GM18907 (cell line): Measurements from ENCODE around the gene PDCD4.

Experiments
- ATAC-seq: cut with Tn5 transposase; IDR thresholded peaks from one replicate; pipeline ENCODE4 v1.9.1; 2021; ENCODE audit warnings: mild to moderate bottlenecking, moderate library complexity; ENCODE audit not compliant: unreplicated experiment

Gene PDCD4

DNA sequence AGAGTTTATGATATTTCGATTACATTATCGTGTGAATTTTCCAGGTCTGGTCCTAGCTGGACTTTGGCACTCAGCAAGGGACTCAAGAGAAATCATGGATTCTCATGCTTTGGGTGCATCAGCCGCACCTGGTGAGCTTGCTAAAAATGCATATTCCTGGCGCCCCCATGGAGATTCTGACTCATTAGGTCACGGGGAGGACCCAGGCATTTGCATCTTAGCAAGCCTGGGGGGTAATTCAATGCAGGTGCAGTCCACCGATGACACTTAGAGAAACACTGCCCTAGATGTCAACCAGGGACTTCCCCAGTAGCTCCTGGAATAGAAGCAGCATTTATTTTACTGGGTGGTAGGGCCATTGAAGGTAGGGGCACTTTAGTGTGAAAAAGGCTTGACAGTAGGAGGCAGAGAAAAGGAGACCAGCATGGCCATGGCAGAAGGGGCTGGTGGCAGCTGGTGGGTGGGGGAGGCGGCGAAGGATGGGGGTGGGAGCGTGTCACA is 29.9 kb upstream of the PDCD4 start:
- ATAC-seq, result peak; percentile 74

GRCh38 chr10:110842326-110842904 is 29.3 kb upstream of the PDCD4 start:
- no peak for ATAC-seq

- ATAC-seq, result peak; percentile 78
Observed at GRCh38 chr10:110843031-110843430, 28.7 kb upstream of the PDCD4 start.

DNA sequence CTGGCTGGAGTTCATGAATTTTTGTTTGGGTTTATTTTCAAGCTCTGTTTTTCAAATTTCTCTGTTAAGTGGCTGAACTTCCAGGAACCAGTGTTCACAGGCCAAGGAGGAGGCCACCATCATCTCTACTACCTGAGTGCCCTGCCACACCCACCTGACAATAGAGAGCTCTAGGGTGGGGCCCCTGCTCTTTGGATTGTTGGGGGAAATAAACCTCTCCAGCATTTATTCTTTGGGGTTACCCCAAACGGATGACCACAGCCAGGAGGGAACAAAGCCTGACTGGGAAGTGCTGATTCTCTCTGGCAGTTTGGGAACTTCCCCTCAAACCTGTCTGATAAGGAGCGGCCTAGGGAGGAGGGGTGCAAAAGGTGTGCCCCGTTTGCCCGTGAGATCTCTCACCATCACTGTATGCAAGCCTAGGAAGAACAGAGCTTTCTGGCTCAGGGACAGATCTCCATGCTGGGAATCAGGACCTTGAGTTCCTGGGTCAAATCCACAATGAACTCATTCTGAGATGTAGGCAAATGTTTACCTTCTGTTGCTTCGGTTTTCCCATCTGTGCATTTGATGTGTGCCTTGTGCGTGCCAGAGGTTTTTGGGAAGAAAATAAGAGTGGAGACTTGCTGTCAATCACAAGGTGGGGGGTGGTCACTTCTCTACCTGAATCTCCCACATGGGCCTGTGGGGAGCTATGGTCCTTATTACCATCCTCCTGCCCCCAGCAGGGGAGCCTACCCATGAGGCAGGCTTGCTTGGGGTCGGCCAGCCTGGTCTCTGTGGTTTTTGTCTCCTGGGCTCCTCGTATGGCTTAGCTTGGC is 27.7 kb upstream of the PDCD4 start:
- ATAC-seq, result no peak

DNA sequence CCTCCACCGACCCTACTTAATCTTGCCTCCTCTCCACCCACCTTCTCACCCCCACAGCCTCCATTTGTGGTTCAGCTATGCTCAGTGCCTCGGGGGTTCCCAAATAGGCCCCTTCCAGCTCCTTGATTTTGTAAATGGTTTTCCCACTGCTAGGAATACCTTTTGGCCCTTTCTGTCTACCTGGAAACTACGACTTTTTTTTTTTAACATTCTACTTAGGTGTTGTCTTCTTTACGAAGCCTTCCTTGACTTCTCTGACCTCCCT is 27.2 kb upstream of the PDCD4 start:
- ATAC-seq, result no peak

DNA sequence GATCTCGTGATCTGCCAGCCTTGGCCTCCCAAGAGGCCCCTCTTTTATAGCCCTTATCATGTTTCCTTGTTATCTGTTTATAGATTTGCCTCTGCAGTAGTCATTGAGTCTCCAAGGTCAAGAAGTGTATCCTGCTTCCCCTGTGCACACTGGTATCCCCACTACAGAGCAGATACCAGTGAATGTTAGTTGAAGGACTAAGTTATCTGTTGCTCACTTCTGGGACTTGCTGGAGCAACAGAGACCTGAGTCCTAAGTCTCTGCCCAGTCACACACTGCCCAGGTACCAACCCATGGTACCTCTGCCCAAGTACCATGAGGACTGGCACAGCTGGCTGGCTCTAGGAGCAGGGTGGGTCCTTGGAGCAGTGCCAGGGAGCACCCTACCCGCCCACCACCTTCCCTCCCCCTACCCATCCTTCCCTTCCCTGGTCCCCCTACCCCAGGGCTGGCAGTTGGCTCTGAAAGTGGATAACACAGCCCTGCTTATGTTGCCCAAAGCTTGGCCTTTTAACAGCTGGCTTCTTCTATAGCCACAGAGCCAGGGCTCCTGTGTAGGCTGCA is 26.5 kb upstream of the PDCD4 start:
- no peak for ATAC-seq

DNA sequence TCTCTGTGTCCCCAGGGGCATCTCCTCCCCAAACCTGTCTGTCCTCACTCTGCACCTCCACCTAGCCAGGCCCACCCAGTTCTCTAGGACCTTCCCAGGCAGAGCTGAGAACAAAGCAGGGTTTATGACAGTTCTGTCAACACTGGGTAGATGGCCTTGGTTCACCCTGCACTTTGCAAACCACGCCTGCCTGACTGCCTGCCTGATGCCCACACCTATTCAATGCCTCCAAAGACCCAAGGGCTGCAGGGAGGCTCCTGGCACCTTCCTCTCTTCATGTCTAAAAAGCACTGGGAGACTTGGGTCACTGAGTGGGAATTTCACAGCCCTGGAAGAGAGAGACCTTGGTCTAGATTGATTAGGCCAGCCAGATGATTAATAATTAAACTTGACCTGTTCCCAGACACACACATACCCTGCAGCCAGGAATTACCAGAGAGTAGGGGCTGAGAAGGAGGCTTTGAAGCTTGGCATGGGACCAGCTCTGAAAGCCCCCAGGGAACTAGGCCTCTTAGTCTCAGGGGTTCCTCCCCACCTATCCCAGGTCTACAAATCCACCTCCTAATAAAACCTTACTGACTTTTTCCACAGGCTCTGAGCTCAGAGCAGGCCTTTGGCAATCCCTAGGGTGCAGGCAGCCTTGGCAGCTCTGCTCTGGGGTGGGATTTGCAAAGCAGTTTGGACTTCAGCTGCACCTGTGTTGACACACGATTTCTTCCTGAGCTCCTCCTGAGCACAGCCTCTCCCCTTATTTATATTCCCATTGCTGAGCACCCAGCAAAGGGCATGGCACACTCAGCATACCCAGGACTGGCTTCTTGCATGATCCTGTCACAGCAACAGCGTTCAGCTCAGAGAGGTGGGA is 25.7 kb upstream of the PDCD4 start:
- no peak for ATAC-seq

GRCh38 chr10:110847374-110847773 is 24.4 kb upstream of the PDCD4 start:
- no peak for ATAC-seq

DNA sequence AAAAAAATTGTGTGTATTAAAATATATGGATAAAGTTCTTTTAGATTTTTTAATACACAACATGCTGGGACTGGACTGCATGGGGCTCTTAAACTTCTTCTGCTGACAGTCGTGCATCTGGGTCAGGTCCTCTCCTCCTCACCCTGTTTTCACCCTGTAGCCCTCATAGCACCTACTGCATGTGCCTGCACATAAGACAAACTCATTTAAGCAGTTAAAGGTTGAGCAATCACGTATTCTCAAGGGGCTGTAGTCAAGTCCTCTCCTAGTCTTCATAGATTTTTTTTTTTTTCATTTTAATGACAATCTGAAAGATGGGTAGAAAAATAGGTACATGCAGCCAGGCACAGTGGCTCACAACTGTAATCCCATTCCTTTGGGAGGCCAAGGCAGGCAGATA is 23.6 kb upstream of the PDCD4 start:
- ATAC-seq, result no peak

GRCh38 chr10:110850099-110850498 is 21.6 kb upstream of the PDCD4 start:
- no peak for ATAC-seq

DNA sequence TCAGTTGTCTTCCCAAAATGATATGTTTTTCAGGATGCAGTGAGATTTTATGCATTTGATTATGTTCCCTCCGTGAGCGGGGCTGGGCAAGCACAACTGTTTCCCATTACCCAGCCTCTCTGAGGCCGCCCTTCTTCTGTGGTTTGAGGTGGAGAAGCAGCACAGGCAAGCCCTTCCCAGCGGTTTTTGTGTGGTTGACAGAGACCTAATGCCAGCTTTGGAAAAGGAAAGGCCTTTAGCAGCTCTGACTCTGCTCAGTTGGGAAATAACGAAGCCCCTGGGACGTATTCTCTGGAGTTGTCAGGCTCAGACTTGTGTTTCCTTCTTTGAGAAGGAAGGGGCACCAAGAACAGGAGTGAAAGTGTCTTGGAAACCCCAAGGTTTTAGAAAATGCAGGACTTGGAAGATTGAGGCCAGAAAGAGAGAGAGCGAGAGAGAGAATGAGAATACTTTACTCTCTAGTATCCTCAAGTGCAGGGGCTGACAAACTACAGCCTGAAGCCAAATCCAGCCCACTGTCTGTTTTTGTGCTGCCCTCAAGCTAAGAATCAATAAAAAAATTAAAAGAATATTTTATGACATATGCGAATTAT is 20.6 kb upstream of the PDCD4 start:
- ATAC-seq, result no peak

DNA sequence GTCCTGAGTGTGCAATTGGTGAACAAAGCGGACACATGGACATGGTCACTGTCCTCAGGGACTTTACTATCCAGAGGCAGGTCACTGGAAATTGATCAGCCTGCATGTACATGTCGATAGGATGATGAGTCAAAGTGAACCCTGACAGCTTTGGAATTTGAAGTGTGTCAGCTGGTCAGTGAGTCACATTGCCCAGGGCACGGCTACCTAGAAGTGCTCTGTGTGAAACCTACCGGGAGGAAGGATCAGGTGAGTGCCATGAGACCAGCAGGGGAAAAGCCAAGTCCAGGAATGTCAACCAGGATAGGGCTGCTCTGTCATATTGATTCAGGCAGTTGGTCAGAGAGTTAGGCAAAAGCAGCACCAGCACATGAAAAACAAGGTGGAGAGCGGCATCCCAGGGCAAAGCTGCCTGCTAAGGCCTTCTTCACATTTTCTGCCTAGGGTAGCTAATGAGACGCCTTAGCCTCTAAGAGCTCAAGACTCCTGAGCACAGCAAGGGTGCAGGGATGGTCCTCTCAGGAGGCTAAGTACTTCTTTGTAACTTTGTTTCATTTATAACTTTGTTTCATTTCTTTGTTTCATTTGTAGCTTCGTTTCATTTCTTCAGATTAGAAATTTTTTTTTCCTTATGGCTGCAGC is 19.4 kb upstream of the PDCD4 start:
- no peak for ATAC-seq

- ATAC-seq, result no peak
Observed at GRCh38 chr10:110852947-110853346, 18.8 kb upstream of the PDCD4 start.

GRCh38 chr10:110853921-110854605 is 17.7 kb upstream of the PDCD4 start:
- no peak for ATAC-seq

GRCh38 chr10:110857265-110858171 is 14.2 kb upstream of the PDCD4 start:
- ATAC-seq, result peak; percentile 42

- no peak for ATAC-seq
Observed at GRCh38 chr10:110858297-110858934, 13.3 kb upstream of the PDCD4 start.

DNA sequence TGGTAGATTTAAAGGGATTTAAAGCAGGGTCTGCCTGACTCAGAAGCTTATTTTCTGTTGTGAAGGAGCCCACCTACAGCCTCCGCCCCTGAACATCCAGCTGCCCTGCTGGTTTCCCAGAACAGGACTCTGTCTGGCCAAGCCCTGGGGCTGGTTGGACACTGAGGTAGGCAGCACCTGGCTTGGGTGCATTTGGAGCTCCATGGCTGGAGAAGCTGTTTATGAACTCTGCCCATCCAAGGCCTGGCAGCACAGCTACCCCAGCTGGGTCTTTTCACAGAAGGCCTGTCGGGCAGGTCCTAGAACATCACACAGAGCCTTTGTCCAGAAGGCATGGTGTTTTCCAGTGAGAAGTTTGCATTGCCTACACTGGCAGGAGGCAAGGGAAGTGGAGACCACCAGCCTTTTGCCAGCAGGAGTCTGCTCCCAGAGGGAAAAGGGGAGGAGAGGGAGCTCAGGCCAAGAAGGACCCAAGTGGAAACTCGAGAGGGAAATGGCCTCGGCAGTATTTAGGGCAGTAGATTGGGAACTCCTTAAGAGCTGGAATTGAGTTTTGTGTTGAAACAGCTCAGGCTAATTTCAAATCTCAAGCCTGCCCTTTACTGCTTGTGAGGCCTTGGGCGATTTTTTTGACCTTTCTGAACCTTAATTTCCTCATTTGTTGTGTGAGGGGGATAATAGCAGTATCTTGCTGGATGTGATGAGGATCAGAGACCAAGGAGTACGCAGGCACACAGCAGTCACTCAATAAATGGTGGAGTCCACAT is 12.3 kb upstream of the PDCD4 start:
- no peak for ATAC-seq

- no peak for ATAC-seq
Observed at GRCh38 chr10:110859973-110860376, 11.8 kb upstream of the PDCD4 start.
